WERI-Rb-1 (cell line): ENCODE results near the gene GPBP1.
"Not testable (repeated sequence)": the region's sequence is repeated elsewhere in the genome, so short reads cannot be mapped to it uniquely, and the experiment has no call there.

ENCODE experiments used
- DNase-seq: peaks from one replicate; pipeline ENCODE4 v3.0.0-alpha.2; 2020
- H3K27ac ChIP-seq: fragments of 250-450 bp; sonication (Bioruptor Pico); 2 replicates; pipeline ENCODE4 v1.5.1; 2020; ENCODE audit warnings: mild to moderate bottlenecking, moderate library complexity
- H3K27me3 ChIP-seq: fragments of 250-450 bp; sonication (Bioruptor Pico); 2 replicates; pipeline ENCODE4 v1.5.1; 2021; ENCODE audit warnings: mild to moderate bottlenecking, low read depth, moderate library complexity; ENCODE audit not compliant: insufficient read depth, severe bottlenecking
- H3K36me3 ChIP-seq: fragments of 250-450 bp; sonication (Bioruptor Pico); 2 replicates; pipeline ENCODE4 v1.5.1; 2020; ENCODE audit warnings: mild to moderate bottlenecking, moderate library complexity
- H3K4me3 ChIP-seq: 2 replicates; pipeline ENCODE4 v1.5.1; 2011; ENCODE audit warnings: low read depth, mild to moderate bottlenecking, control low read depth, low read length
- H3K9me3 ChIP-seq: fragments of 250-450 bp; sonication (Bioruptor Pico); 2 replicates; pipeline ENCODE4 v1.5.1; 2021; ENCODE audit warnings: mild to moderate bottlenecking, moderate library complexity; ENCODE audit not compliant: severe bottlenecking
- TF ChIP-seq, protein P1 (sequence below): IDR thresholded peaks from 2 replicates; pipeline ENCODE4 v1.5.1; 2011; ENCODE audit warnings: low read depth, mild to moderate bottlenecking, control low read depth, inconsistent platforms, low read length

Gene GPBP1

DNA sequence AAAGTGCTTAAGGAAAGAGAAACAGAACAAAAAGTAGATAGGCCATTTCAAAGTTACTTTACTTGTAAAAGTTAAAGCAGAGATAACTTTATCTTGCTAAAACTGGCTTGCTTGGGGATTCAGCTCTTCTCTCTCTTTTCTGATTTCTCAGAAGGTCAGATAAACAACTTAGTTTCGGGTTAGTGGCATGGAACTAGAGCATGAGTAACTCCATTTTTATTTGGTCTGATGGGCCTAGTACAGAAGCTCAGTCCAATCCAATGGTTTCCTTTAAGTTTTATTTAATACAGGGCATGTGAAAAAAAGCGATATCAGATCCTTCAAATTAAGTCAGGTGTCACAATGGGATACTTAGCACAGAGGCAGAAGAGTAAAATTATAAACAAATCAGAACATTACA, 18.8 kb upstream of the GPBP1 start:
- H3K4me3 ChIP-seq, result no peak overlapping the region
- no peak for DNase-seq
- H3K27ac ChIP-seq, result no peak overlapping the region
- no peaks in the 10 kb centered on the region for H3K9me3 ChIP-seq
- no peaks in the 10 kb centered on the region for H3K27me3 ChIP-seq
- TF ChIP-seq, protein P1, sequence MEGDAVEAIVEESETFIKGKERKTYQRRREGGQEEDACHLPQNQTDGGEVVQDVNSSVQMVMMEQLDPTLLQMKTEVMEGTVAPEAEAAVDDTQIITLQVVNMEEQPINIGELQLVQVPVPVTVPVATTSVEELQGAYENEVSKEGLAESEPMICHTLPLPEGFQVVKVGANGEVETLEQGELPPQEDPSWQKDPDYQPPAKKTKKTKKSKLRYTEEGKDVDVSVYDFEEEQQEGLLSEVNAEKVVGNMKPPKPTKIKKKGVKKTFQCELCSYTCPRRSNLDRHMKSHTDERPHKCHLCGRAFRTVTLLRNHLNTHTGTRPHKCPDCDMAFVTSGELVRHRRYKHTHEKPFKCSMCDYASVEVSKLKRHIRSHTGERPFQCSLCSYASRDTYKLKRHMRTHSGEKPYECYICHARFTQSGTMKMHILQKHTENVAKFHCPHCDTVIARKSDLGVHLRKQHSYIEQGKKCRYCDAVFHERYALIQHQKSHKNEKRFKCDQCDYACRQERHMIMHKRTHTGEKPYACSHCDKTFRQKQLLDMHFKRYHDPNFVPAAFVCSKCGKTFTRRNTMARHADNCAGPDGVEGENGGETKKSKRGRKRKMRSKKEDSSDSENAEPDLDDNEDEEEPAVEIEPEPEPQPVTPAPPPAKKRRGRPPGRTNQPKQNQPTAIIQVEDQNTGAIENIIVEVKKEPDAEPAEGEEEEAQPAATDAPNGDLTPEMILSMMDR, result no peak
- H3K36me3 ChIP-seq, result no peaks in the 10 kb centered on the region

DNA sequence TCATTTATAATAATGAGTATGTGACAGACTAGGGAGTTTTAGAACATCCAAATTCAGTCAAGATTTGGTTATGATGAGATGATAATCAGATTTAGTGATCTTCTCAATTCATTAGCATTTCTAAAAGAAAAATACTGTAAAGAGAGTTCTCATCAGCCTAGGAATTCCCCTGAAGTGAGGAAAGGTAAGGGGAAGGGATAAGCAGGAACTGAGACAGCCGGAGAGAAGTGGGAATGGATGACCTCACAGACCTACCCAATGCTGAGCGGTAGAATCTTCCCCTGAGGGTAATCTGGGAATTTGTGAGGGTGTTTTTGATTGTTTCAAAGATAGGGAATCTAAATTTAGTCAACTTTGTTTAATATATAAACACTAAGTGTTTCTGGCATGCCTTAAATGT, 16.7 kb upstream of the GPBP1 start:
- DNase-seq, result no peak
- no peak overlapping the region for H3K27ac ChIP-seq

DNA sequence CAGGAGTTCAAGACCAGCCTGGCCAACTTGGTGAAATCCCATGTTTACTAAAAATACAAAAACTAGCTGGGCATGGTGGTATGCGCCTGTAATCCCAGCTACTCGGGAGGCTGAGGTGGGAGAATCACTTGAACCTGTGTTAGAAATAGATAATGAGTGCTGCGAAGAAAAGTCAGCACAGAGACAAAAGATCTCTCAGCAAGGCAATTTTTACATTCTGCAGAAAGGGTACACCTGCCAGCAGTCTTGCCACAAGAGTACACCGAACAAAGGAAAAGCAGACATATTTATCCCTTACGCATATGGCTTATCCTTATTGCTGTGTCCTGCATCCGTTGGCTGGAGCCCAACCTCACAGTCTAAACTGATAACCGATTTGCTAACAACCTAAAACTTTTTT, 16.2 kb upstream of the GPBP1 start:
- no peaks in the 10 kb centered on the region for H3K27me3 ChIP-seq
- H3K9me3 ChIP-seq, result no peaks in the 10 kb centered on the region
- no peak overlapping the region for H3K4me3 ChIP-seq
- no peak overlapping the region for H3K27ac ChIP-seq
- no peak for DNase-seq
- TF ChIP-seq, protein P1, result no peak
- no peaks in the 10 kb centered on the region for H3K36me3 ChIP-seq

More for the DNA sequence above, 16.7 kb upstream of the GPBP1 start:
- TF ChIP-seq, protein P1, result no peak
- Histone ChIP-seq H3K36me3 (no peaks in the 10 kb centered on the region), H3K4me3 (no peak overlapping the region), H3K9me3 (no peaks in the 10 kb centered on the region), H3K27me3 (no peaks in the 10 kb centered on the region)

DNA sequence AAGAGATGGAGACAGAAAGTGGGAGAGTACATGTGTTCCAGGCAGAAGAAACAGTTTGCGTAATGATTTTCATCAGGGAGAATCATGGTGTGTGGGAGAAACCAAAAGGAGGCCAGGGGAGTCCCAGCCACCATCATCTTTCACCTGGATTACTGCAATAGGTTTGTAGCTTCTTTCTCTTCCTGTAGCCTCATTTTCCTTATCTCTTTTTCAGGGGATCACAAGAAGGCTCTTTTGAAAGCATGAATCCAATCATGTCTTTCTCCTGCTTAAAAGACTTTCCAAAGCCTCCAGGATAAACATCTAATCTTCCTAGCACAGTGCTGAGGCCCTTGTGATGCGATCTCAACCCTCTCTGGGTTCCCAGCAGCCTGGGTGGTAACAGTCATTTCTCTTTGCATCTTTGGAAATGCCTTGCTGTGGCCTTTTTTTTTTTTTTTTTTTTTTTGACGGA, 10.3 kb upstream of the GPBP1 start:
- TF ChIP-seq, protein P1, result no peak
- DNase-seq, result no peak
- Histone ChIP-seq H3K27ac (no peak overlapping the region), H3K36me3 (no peaks in the 10 kb centered on the region), H3K9me3 (no peaks in the 10 kb centered on the region), H3K27me3 (no peaks in the 10 kb centered on the region), H3K4me3 (no peak overlapping the region)

DNA sequence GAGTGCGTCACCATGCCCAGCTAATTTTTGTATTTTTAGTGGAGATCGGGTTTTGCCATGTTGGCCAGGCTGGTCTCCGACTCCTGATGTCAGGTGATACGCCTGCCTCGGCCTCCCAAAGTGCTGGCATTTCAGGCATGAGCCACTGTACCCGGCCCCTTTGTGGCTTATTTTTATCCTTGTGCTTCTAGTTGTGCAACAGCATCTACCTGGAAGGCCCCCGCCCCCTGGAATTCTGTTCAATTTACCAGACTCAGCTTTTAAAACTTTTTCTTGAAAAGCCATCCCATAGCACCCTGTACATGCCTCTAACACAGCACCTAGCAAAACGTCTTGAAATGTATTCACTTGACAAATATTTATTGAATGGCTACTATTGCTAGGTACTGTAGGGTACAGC, 9.7 kb upstream of the GPBP1 start:
- TF ChIP-seq, protein P1, result no peak
- H3K36me3 ChIP-seq, result no peaks in the 10 kb centered on the region
- H3K4me3 ChIP-seq, result no peak overlapping the region
- no peak for DNase-seq
- H3K9me3 ChIP-seq, result no peaks in the 10 kb centered on the region
- no peak overlapping the region for H3K27ac ChIP-seq
- no peaks in the 10 kb centered on the region for H3K27me3 ChIP-seq

DNA sequence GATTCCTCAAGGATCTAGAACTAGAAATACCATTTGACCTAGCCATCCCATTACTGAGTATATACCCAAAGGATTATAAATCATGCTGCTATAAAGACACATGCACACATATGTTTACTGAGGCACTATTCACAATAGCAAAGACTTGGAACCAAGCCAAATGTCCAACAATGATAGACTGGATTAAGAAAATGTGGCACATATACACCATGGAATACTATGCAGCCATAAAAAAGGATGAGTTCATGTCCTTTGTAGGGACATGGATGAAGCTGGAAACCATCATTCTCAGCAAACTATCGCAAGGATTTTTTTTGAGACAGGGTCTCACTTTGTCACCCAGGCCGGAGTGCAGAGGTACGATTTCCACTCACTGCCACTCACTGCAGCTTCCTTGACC, 8.7 kb upstream of the GPBP1 start:
- DNase-seq, H3K4me3 ChIP-seq, H3K36me3 ChIP-seq, H3K27ac ChIP-seq, H3K27me3 ChIP-seq, H3K9me3 ChIP-seq: not testable (repeated sequence)
